ENCODE results near the gene TIRAP.

The TIRAP gene

DNA sequence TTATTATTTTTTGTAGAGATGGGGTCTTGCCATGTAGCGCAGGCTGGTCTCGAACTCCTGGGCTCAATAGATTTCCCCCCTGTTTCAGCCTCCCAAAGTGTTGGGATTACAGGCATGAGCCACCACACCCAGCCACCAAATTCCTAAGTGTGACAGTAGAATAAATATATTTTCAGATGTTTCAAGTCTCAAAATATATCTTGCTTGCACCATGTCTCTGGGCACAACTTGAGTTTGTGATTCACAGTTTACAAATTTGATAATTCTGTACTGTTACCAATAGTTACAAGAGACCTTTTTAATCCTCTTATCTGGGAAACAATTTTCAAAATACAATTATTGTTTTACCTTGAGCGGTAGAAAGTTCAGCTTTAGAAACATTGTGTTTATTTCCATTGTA is 40.1 kb downstream of the TIRAP start:
- no peaks in the 10 kb centered on the region for H3K9me3 ChIP-seq (ENCODE audit: control insufficient read depth, insufficient read depth, low read length)
- H3K4me3 ChIP-seq (ENCODE audit: low read depth, low read length), result no peak overlapping the region
- H3K4me1 ChIP-seq (ENCODE audit: control insufficient read depth, insufficient read depth, low read length), result no peaks in the 10 kb centered on the region
- H3K9ac ChIP-seq (ENCODE audit: low read depth, low read length), result no peak overlapping the region
- no peaks in the 10 kb centered on the region for H3K27me3 ChIP-seq (ENCODE audit: control insufficient read depth, insufficient read depth, low read length)
- H3K36me3 ChIP-seq (ENCODE audit: control insufficient read depth, insufficient read depth, low read length), result no peaks in the 10 kb centered on the region
- no peak overlapping the region for H3K27ac ChIP-seq (ENCODE audit: low read depth, low read length)

DNA sequence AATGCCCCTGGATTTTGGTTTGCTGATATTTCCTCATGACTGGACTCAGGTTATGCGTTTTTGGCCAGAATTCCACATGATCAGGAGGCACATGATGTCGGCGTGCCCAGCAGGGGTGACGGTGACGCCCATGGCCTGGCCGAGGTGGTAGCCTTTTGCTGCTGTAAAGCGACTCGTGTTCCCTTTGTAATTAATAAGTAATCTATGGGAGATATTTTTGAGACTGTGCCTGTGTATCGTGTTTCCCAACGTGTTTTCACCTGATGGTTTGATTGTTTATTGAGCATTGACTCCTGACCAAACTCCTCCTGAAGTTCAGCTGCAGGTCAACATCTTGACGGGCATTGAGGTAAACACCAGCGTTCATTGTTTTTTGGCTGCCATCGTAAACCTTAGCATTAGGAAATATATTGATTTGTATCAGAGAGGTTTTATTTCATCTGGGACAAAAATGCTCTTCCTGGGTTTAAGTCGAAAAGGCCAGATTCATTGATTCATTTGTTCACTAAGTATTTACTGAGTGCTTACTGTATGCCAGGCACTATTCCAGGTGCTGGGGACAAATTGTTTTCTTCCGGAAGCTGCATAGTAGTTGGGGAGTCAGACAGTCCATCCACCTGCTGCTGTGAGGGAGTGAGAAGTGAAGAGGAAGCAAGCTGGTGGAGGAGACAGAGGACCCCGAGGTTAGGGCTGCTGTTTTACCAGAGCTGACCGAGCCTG is 44.5 kb downstream of the TIRAP start:
- Histone ChIP-seq H3K27ac (ENCODE audit: low read depth, low read length) (no peak overlapping the region), H3K36me3 (ENCODE audit: control insufficient read depth, insufficient read depth, low read length) (peaks cover 15% of the 10 kb centered on the region), H3K27me3 (ENCODE audit: control insufficient read depth, insufficient read depth, low read length) (no peaks in the 10 kb centered on the region), H3K9ac (ENCODE audit: low read depth, low read length) (no peak overlapping the region), H3K4me1 (ENCODE audit: control insufficient read depth, insufficient read depth, low read length) (no peaks in the 10 kb centered on the region), H3K4me3 (ENCODE audit: low read depth, low read length) (no peak overlapping the region), H3K9me3 (ENCODE audit: control insufficient read depth, insufficient read depth, low read length) (no peaks in the 10 kb centered on the region)

DNA sequence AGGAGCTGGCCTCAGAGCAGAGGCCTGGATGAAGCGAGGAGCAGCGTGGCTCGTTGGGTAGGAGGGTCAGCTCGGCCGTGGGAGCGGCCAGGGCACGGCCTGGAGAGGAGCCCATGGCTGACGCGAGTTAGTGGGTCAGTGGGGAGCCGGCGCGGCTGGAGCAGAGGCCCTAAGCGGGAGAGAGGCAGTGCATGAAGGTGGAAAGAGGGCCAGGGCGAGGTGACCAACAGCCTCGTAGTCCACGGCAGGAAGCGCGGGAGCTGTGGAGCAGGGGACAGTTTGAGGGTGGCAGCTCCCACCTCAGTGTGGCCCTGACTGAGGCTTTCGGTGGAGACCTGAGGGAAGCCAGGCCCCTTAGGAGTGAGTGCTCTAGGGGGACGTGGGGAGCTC is 45.1 kb downstream of the TIRAP start:
- Histone ChIP-seq H3K27me3 (ENCODE audit: control insufficient read depth, insufficient read depth, low read length) (no peaks in the 10 kb centered on the region), H3K36me3 (ENCODE audit: control insufficient read depth, insufficient read depth, low read length) (peaks cover 19% of the 10 kb centered on the region), H3K4me1 (ENCODE audit: control insufficient read depth, insufficient read depth, low read length) (no peaks in the 10 kb centered on the region), H3K4me3 (ENCODE audit: low read depth, low read length) (no peak overlapping the region), H3K27ac (ENCODE audit: low read depth, low read length) (no peak overlapping the region), H3K9ac (ENCODE audit: low read depth, low read length) (no peak overlapping the region), H3K9me3 (ENCODE audit: control insufficient read depth, insufficient read depth, low read length) (no peaks in the 10 kb centered on the region)

DNA sequence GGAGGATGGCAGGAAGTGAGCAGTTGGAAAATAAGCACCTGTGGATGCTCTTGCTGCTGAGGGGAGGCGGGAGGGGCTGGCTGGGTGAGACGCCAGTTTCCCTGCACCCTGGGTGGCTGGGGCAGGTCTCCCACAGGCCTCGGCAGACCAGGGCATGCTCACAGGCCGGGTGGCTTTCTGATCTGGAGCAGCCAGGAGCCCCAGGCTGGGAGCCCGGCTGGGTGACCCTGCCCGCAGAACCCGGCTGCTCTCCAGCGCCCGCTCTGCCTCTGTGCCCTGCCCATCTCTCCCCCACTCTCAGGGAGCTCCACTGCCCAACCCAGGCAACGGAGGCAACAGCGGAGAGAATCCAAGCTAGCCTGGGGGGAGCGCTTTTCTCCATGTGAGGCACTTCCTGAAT is 45.6 kb downstream of the TIRAP start:
- Histone ChIP-seq H3K36me3 (ENCODE audit: control insufficient read depth, insufficient read depth, low read length) (peaks cover 20% of the 10 kb centered on the region), H3K9me3 (ENCODE audit: control insufficient read depth, insufficient read depth, low read length) (no peaks in the 10 kb centered on the region), H3K27ac (ENCODE audit: low read depth, low read length) (no peak overlapping the region)

DNA sequence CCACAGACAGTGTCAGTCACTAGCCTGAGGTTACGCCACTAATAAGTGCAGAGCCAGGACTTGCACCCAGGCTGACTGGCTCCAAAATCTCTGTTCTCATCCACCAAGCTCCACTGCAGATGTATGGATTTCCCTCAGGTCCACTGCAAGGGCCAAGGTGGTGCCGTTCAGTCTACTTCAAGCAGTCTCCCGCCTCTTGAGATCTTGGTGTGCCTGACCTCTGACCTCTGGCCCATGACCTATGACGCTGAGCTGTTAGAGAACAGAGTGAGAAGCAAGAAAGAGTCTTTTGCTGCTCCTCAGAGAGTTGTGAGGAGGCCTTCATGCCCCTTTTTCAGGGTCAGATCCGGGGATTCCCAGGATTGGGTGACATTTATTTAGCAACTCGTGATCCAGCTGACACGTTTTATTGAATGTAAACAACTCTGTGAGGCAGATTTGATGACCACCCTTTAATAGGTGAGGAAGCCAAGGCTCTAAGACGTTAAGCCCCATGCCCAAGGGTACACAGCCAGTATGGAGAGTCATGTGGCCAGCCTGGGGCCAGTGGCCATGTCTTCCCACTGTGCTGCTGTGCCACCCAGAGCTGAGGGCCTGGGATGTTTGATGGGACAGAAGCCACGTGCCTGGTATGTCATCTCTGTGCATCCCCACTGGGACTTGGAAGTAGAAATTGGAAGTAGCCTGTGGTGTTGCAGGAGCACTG is 46.2 kb downstream of the TIRAP start:
- H3K27ac ChIP-seq (ENCODE audit: low read depth, low read length), result no peak overlapping the region
- H3K9ac ChIP-seq (ENCODE audit: low read depth, low read length), result no peak overlapping the region
- H3K36me3 ChIP-seq (ENCODE audit: control insufficient read depth, insufficient read depth, low read length), result peaks cover 26% of the 10 kb centered on the region

More for the DNA sequence above, 45.6 kb downstream of the TIRAP start:
- Histone ChIP-seq H3K4me3 (ENCODE audit: low read depth, low read length) (no peak overlapping the region), H3K9ac (ENCODE audit: low read depth, low read length) (no peak overlapping the region), H3K27me3 (ENCODE audit: control insufficient read depth, insufficient read depth, low read length) (no peaks in the 10 kb centered on the region), H3K4me1 (ENCODE audit: control insufficient read depth, insufficient read depth, low read length) (no peaks in the 10 kb centered on the region)

DNA sequence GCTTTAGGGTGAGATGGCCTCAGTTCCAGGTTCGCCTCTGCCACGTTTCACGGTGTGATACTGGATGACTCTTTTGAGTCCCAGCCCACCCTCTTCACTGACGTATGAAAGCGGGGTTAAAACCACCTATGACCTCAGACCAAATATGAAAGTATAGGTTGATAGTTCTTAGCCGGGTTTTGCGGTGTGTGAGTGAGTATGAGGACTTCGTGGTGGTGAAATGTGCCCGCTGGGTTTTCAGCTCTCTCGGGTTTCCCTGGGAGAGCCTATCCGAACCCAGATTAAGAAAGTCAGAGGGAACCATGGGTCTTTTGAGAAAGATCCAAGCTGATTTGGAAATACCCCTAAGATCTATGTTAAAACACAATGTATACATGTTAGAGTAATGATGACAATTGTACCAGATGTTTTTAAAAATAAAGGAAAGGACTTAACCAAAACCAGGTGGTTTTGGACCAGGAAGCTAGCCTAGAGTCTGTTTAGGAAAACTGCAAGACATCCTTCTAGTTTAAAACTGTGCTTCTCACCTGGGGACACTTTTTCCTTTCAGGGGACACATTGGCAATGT is 46.8 kb downstream of the TIRAP start:
- no peaks in the 10 kb centered on the region for H3K27me3 ChIP-seq (ENCODE audit: control insufficient read depth, insufficient read depth, low read length)
- H3K4me3 ChIP-seq (ENCODE audit: low read depth, low read length), result no peak overlapping the region
- no peaks in the 10 kb centered on the region for H3K9me3 ChIP-seq (ENCODE audit: control insufficient read depth, insufficient read depth, low read length)
- peaks cover 26% of the 10 kb centered on the region for H3K36me3 ChIP-seq (ENCODE audit: control insufficient read depth, insufficient read depth, low read length)
- H3K9ac ChIP-seq (ENCODE audit: low read depth, low read length), result no peak overlapping the region
- no peaks in the 10 kb centered on the region for H3K4me1 ChIP-seq (ENCODE audit: control insufficient read depth, insufficient read depth, low read length)
- no peak overlapping the region for H3K27ac ChIP-seq (ENCODE audit: low read depth, low read length)

More for the DNA sequence above, 46.2 kb downstream of the TIRAP start:
- Histone ChIP-seq H3K9me3 (ENCODE audit: control insufficient read depth, insufficient read depth, low read length) (no peaks in the 10 kb centered on the region), H3K27me3 (ENCODE audit: control insufficient read depth, insufficient read depth, low read length) (no peaks in the 10 kb centered on the region), H3K4me3 (ENCODE audit: low read depth, low read length) (no peak overlapping the region), H3K4me1 (ENCODE audit: control insufficient read depth, insufficient read depth, low read length) (no peaks in the 10 kb centered on the region)

DNA sequence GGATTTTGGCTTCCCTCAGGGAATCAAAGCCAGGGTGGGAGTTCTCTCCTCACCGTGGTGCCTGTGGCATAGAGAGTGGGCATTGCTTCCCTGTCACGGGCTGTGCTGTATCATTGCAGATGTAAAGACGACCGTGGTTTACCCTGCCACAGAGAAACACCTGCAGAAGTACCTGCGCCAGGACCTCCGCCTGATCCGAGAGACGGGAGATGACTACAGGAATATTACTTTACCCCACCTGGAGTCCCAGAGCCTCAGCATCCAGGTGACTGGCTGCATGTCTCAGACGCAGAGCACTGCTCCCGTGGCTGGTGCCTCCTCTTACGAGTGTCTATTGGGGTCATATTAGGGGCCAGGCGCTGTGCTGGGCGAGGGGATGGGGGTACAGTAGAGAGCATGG is 48.4 kb downstream of the TIRAP start:
- Histone ChIP-seq H3K9me3 (ENCODE audit: control insufficient read depth, insufficient read depth, low read length) (no peaks in the 10 kb centered on the region), H3K9ac (ENCODE audit: low read depth, low read length) (no peak overlapping the region), H3K36me3 (ENCODE audit: control insufficient read depth, insufficient read depth, low read length) (peaks cover 32% of the 10 kb centered on the region), H3K27ac (ENCODE audit: low read depth, low read length) (no peak overlapping the region), H3K27me3 (ENCODE audit: control insufficient read depth, insufficient read depth, low read length) (no peaks in the 10 kb centered on the region), H3K4me1 (ENCODE audit: control insufficient read depth, insufficient read depth, low read length) (peaks cover under 1% of the 10 kb centered on the region; the same call in 1 of the 2 replicates), H3K4me3 (ENCODE audit: low read depth, low read length) (no peak overlapping the region)

DNA sequence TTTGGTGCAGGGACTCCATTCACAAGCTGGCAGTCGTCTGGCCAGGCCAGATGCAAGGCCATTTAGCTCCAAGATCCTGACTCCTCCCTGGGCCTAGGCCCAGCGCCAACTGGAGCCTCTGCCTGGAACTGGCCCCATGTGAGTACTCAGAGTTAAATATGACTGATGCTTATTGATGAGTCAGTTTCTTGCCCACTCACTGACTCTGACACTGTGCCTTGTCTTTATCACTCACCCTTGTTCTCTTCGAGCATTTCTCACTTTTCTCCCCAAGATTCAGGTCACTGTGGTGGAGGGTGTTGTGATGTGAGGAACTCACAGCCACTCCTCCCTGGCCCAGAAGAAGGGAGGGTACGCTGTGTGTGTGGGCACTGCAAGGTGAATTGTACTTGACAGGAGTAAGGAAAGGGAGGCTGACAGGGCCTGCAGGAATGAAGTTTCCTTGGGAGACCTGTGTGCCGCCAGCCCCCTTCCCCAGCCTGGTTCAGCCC is 49.4 kb downstream of the TIRAP start:
- Histone ChIP-seq H3K9me3 (ENCODE audit: control insufficient read depth, insufficient read depth, low read length) (no peaks in the 10 kb centered on the region), H3K4me1 (ENCODE audit: control insufficient read depth, insufficient read depth, low read length) (peaks cover 4% of the 10 kb centered on the region; the same call in 1 of the 2 replicates), H3K9ac (ENCODE audit: low read depth, low read length) (no peak overlapping the region), H3K4me3 (ENCODE audit: low read depth, low read length) (no peak overlapping the region), H3K27me3 (ENCODE audit: control insufficient read depth, insufficient read depth, low read length) (no peaks in the 10 kb centered on the region), H3K27ac (ENCODE audit: low read depth, low read length) (no peak overlapping the region), H3K36me3 (ENCODE audit: control insufficient read depth, insufficient read depth, low read length) (peaks cover 32% of the 10 kb centered on the region)

DNA sequence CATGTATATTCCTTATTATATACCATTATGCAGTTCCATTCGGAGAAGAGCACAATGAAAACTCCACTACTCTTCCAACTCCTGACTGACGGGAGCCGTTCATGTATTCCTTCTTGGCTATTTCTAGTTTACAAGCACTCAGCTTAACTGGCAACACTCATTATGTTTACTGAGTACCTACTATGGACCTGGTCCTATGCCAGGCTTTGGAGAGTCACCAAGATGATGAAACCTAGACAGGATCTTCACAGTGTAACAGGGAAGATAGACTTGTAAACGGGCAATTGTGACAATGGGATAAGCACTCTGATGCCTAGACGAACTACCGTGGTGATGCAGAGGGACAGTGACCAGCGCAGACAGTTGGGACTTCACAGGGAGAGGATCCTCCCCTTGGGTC is 50.2 kb downstream of the TIRAP start:
- Histone ChIP-seq H3K9ac (ENCODE audit: low read depth, low read length) (no peak overlapping the region), H3K4me1 (ENCODE audit: control insufficient read depth, insufficient read depth, low read length) (peaks cover 4% of the 10 kb centered on the region; the same call in 1 of the 2 replicates), H3K27ac (ENCODE audit: low read depth, low read length) (no peak overlapping the region), H3K9me3 (ENCODE audit: control insufficient read depth, insufficient read depth, low read length) (no peaks in the 10 kb centered on the region), H3K36me3 (ENCODE audit: control insufficient read depth, insufficient read depth, low read length) (peaks cover 33% of the 10 kb centered on the region), H3K27me3 (ENCODE audit: control insufficient read depth, insufficient read depth, low read length) (no peaks in the 10 kb centered on the region), H3K4me3 (ENCODE audit: low read depth, low read length) (no peak overlapping the region)

DNA sequence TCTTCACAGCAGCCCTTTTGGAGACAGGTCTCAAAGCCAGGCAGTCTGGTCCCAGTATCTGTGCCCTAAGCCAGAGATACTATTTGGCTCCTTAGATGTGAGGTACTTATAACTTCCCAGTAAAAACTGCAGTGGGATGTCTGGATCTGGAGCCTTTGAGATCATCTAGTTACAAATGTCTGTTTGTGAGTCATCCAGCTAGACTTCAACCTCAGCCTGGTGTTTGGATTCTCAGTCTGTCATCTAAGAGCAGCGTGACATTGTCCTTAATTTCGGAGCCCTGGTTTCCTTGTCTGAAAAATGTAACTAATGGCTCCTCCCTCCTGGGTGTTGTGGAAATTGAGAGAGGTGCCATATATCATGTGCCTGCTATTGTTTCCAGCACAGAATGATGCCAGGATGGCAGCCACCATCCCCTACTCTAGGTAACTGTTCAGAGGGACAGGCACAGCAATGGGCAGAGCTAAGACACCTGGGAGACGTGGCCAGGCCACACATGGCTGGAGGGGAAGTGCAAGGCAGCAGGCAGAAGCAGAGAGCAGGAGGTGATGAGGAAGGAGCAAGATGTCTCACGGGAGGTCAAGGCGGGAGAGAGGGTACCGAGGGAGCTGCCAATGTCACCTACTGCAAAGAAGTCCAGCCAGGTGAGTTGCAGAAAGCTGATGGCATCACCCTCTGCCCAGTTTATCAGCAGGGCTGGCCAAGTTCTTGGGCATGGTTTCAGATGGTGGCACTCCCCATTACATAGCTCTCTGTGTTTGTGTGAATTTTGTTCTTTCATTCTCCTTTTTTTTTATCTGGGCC is 52.0 kb downstream of the TIRAP start:
- Histone ChIP-seq H3K9me3 (ENCODE audit: control insufficient read depth, insufficient read depth, low read length) (no peaks in the 10 kb centered on the region), H3K27ac (ENCODE audit: low read depth, low read length) (no peak overlapping the region), H3K9ac (ENCODE audit: low read depth, low read length) (no peak overlapping the region), H3K27me3 (ENCODE audit: control insufficient read depth, insufficient read depth, low read length) (no peaks in the 10 kb centered on the region), H3K36me3 (ENCODE audit: control insufficient read depth, insufficient read depth, low read length) (peaks cover 51% of the 10 kb centered on the region), H3K4me3 (ENCODE audit: low read depth, low read length) (no peak overlapping the region), H3K4me1 (ENCODE audit: control insufficient read depth, insufficient read depth, low read length) (peaks cover 4% of the 10 kb centered on the region; the same call in 1 of the 2 replicates)
